Adipocyte (in vitro differentiated cells): ENCODE data around the gene CDC25A.

Experiments used
- DNase-seq: peaks from one replicate; pipeline ENCODE4 v3.0.0-alpha.2; 2015; ENCODE audit warnings: low read depth
- H3K27me3 ChIP-seq: replicated peaks from 2 replicates; pipeline ENCODE4 v1.7.0; 2013; ENCODE audit warnings: mild to moderate bottlenecking, low read length, moderate library complexity; ENCODE audit not compliant: control insufficient read depth, insufficient read depth
- H3K36me3 ChIP-seq: 2 replicates; pipeline ENCODE4 v1.7.0; 2013; ENCODE audit warnings: low read length, mild to moderate bottlenecking, moderate library complexity; ENCODE audit not compliant: control insufficient read depth, insufficient read depth, severe bottlenecking
- H3K4me1 ChIP-seq: 2 replicates; pipeline ENCODE4 v1.7.0; 2013; ENCODE audit warnings: mild to moderate bottlenecking, low read length, moderate library complexity; ENCODE audit not compliant: control insufficient read depth, insufficient read depth
- H3K4me3 ChIP-seq: 2 replicates; pipeline ENCODE4 v1.7.0; 2013; ENCODE audit warnings: mild to moderate bottlenecking, low read length, moderate library complexity
- H3K9ac ChIP-seq: 2 replicates; pipeline ENCODE4 v1.7.0; 2013; ENCODE audit warnings: mild to moderate bottlenecking, low read length, moderate library complexity
- H3K9me3 ChIP-seq: 2 replicates; pipeline ENCODE4 v1.7.0; 2013; ENCODE audit warnings: mild to moderate bottlenecking, low read length, moderate library complexity; ENCODE audit not compliant: control insufficient read depth

Gene CDC25A

GRCh38 chr3:48188266-48189201 lies at the start of gene CDC25A:
Gene CDC25A (minus strand): TSS chr3:48188417. CDS start chr3:48187947, 470 bp downstream.
- no peaks in the 10 kb centered on the region for H3K36me3 ChIP-seq
- no peaks in the 10 kb centered on the region for H3K27me3 ChIP-seq
- H3K9me3 ChIP-seq: no peaks in the 10 kb centered on the region
- H3K4me1 ChIP-seq: peaks cover 11% of the 10 kb centered on the region
- H3K4me3 ChIP-seq: peak within 1 kb of the TSS; percentile 92
- peak within 1 kb of the TSS; percentile 79 for H3K9ac ChIP-seq
- DNase-seq: peak; percentile 99

GRCh38 chr3:48236531-48236930 lies 48.3 kb upstream of the CDC25A start:
- H3K9ac ChIP-seq: peak overlapping the region; percentile 20
- no peak overlapping the region for H3K4me3 ChIP-seq
- DNase-seq: no peak
- H3K9me3 ChIP-seq: no peaks in the 10 kb centered on the region
- peaks cover 52% of the 10 kb centered on the region for H3K4me1 ChIP-seq
- no peaks in the 10 kb centered on the region for H3K27me3 ChIP-seq
- H3K36me3 ChIP-seq: no peaks in the 10 kb centered on the region

- H3K9ac ChIP-seq: no peak overlapping the region
- DNase-seq: no peak
- H3K9me3 ChIP-seq: no peaks in the 10 kb centered on the region
- no peak overlapping the region for H3K4me3 ChIP-seq
- H3K4me1 ChIP-seq: peaks cover 48% of the 10 kb centered on the region
- no peaks in the 10 kb centered on the region for H3K36me3 ChIP-seq
- H3K27me3 ChIP-seq: no peaks in the 10 kb centered on the region
Measured at GRCh38 chr3:48233542-48233941, 45.3 kb upstream of the CDC25A start.

- DNase-seq: peak; percentile 76
- H3K27me3 ChIP-seq: no peaks in the 10 kb centered on the region
- H3K9me3 ChIP-seq: no peaks in the 10 kb centered on the region
- no peak overlapping the region for H3K4me3 ChIP-seq
- H3K36me3 ChIP-seq: no peaks in the 10 kb centered on the region
- peaks cover 41% of the 10 kb centered on the region for H3K4me1 ChIP-seq
- peak overlapping the region; percentile 54 for H3K9ac ChIP-seq
Measured at GRCh38 chr3:48232734-48233133, 44.5 kb upstream of the CDC25A start.

DNA sequence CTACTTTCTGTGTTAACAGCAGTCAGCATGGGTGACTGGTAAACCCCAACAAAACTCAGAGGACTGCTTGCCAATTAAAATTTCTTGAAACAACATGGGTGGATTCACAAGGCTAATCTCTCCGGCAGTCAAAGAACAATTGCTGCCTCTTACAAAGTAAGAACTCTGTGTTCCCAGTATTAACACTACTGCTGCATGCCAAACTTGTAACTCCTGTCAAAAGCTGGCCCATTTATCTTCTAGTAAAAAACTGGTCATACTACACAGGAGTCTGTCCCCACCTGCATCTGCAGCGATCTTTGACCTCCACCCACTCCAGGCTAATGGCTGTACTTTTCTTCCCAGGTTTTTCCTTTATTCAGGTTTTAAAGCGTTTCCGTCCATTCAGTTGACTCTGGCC lies 44.0 kb upstream of the CDC25A start:
- Histone ChIP-seq H3K36me3 (no peaks in the 10 kb centered on the region), H3K9ac (peak overlapping the region; percentile 14), H3K4me3 (no peak overlapping the region), H3K4me1 (peaks cover 39% of the 10 kb centered on the region), H3K27me3 (peaks cover 2% of the 10 kb centered on the region), H3K9me3 (no peaks in the 10 kb centered on the region)
- DNase-seq: peak; percentile 37

GRCh38 chr3:48226939-48227338 lies 38.7 kb upstream of the CDC25A start:
- no peak for DNase-seq
- H3K27me3 ChIP-seq: peaks cover 21% of the 10 kb centered on the region
- H3K36me3 ChIP-seq: no peaks in the 10 kb centered on the region
- no peak overlapping the region for H3K9ac ChIP-seq
- H3K4me3 ChIP-seq: no peak overlapping the region
- peaks cover 6% of the 10 kb centered on the region for H3K4me1 ChIP-seq
- no peaks in the 10 kb centered on the region for H3K9me3 ChIP-seq

DNA sequence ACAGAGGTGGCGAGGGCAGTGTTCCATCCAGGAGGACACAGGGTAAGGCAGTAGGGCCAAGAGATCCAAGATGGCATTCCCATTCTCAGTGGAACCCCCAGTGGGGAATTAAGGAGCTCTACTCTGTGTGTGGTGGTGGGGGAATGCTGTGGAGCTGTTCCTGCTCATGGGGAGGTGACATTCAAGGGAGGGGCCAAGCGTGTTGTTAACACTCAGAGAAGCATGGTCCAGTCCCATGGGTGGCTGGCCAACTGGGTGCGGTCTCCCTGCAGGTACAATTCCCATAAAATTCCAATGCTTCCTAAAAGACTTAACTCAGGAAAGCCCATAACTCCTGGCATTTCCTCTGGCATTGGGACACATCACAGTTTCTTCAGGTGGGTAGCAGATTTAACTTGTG lies 37.4 kb upstream of the CDC25A start:
- peaks cover 21% of the 10 kb centered on the region for H3K27me3 ChIP-seq
- H3K9me3 ChIP-seq: no peaks in the 10 kb centered on the region
- no peak overlapping the region for H3K4me3 ChIP-seq
- no peak for DNase-seq
- H3K36me3 ChIP-seq: no peaks in the 10 kb centered on the region
- peaks cover 5% of the 10 kb centered on the region for H3K4me1 ChIP-seq
- no peak overlapping the region for H3K9ac ChIP-seq

GRCh38 chr3:48222616-48223513 lies 34.6 kb upstream of the CDC25A start, which contains the start of gene CAMP:
Gene CAMP (plus strand): TSS chr3:48223495. CDS start chr3:48223512, 17 bp downstream.
- no peak within 1 kb of the TSS for H3K9ac ChIP-seq
- H3K4me3 ChIP-seq: no peak within 1 kb of the TSS
- H3K4me1 ChIP-seq: peaks cover 16% of the 10 kb centered on the region
- H3K36me3 ChIP-seq: no peaks in the 10 kb centered on the region
- H3K27me3 ChIP-seq: peaks cover 21% of the 10 kb centered on the region
- H3K9me3 ChIP-seq: no peaks in the 10 kb centered on the region
- DNase-seq: peak; percentile 78

DNA sequence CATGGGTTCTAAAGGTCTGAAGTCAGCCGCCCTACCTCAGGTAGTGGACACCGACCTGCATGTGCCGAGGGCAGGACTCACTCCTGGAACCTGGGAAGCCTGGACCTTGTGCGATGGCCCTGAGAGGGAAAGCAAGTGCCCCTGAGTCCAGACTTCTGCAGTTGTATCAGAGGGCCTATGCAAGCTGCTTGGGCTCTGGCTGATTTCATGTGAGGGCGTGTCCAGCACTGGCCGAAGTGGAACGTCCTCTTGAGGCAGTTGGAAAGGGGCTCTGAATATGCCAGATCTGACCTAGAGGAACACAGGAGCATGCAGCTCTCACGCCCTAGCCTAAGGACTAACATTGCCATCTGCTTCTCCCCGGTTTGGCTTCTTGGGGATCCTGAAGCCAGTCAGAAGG lies 32.5 kb upstream of the CDC25A start:
- no peaks in the 10 kb centered on the region for H3K36me3 ChIP-seq
- H3K9me3 ChIP-seq: no peaks in the 10 kb centered on the region
- H3K9ac ChIP-seq: no peak overlapping the region
- peaks cover 12% of the 10 kb centered on the region for H3K27me3 ChIP-seq
- DNase-seq: no peak
- peaks cover 35% of the 10 kb centered on the region for H3K4me1 ChIP-seq
- H3K4me3 ChIP-seq: no peak overlapping the region

- H3K4me3 ChIP-seq: no peak overlapping the region
- no peak for DNase-seq
- no peaks in the 10 kb centered on the region for H3K36me3 ChIP-seq
- H3K27me3 ChIP-seq: peaks cover 7% of the 10 kb centered on the region
- no peaks in the 10 kb centered on the region for H3K9me3 ChIP-seq
- no peak overlapping the region for H3K9ac ChIP-seq
- H3K4me1 ChIP-seq: peaks cover 47% of the 10 kb centered on the region
Measured at GRCh38 chr3:48219543-48219942, 31.3 kb upstream of the CDC25A start.

DNA sequence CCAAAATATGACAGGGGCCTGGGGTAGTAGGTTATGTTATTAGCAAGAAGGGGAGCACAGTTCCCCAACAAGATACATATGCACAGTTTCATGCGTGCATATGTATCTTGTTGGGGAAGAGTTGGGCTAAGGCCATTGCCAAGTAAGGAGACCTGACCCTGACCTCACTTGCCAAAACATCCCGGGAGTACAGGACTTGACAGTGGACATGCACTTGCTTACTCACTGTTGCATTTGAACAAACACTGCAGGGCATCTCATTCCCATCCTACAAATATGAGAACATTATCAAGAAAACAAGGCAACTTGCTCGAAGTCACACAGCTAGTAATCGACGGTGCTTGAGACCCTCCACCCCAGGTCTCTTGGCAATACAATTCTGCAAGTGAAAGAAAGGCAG lies 30.3 kb upstream of the CDC25A start:
- no peaks in the 10 kb centered on the region for H3K36me3 ChIP-seq
- no peak overlapping the region for H3K9ac ChIP-seq
- no peak overlapping the region for H3K4me3 ChIP-seq
- DNase-seq: no peak
- peaks cover 48% of the 10 kb centered on the region for H3K4me1 ChIP-seq
- H3K27me3 ChIP-seq: no peaks in the 10 kb centered on the region
- no peaks in the 10 kb centered on the region for H3K9me3 ChIP-seq
